Measurements from ENCODE around the gene FZD7. TPM values are rescaled to one million over a fixed set of nuclear protein-coding genes. Genes with fewer than 3 reads are reported as not detected.

FZD7 gene
- total RNA-seq, 1 experiment from 2014 or later: 23.6 TPM

- no peaks in the 10 kb centered on the region for H3K27me3 ChIP-seq
- DNase-seq: no peak
- H3K36me3 ChIP-seq: no peaks in the 10 kb centered on the region
- no peaks in the 10 kb centered on the region for H3K9me3 ChIP-seq
- no peak overlapping the region for H3K4me3 ChIP-seq
These were observed 11.1 kb downstream of the FZD7 start for GRCh38 chr2:202044777-202045176.

DNA sequence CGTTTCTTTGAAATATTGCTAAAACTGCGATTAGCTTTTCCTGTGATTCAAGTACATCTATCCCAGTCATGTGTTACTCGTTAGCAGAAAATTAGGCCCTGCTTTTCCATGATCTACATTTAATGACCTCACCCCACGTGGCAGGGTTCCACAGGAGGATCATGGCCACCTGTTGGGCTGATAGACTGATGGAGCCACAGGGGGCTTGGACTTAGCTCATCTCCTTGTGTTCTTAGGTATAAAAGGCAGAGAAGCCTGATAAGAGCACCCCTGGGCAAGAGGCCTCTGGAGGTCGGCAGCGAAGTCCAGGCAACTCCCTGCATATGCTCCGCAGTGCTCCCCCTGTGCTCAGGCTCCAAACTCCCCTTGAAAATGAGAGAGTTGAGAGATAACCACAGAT, 12.9 kb downstream of the FZD7 start:
- DNase-seq: no peak
- H3K9me3 ChIP-seq: no peaks in the 10 kb centered on the region
- H3K36me3 ChIP-seq: no peaks in the 10 kb centered on the region
- H3K27me3 ChIP-seq: no peaks in the 10 kb centered on the region
- H3K4me3 ChIP-seq: no peak overlapping the region

DNA sequence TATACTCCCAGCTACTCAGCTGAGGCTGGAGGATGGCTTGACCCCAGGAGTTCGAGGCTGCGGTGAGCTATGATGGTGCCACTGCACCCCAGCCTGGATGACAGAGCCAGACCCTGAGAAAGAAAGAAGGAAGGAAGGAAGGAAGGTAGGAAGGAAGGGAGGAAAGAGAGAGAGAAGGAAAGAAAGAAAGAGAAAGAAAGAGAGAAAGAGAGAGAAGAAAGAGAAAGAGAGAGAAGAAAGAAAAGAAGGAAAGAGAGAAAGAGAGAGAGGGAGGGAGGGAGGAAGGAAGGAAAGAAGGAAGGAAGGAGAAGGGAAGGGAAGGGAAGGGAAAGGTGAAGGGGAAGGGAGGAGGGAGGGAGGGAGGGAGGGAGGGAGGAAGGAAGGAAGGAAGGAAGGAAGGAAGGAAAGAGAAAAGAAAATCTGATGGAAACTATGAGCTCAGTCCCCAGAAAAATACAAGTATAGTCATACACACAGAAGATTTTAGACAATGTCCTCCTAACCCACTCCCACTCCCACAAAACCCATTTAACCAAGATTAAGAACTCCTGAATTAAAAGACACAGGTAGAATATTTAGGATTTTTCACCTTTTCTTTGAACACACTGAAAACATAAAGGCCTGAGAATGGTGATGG, 15.6 kb downstream of the FZD7 start:
- Histone ChIP-seq H3K4me3 (no peak overlapping the region), H3K9me3 (no peaks in the 10 kb centered on the region), H3K36me3 (no peaks in the 10 kb centered on the region), H3K27me3 (no peaks in the 10 kb centered on the region)
- no peak for DNase-seq

GRCh38 chr2:202049840-202050239, 16.2 kb downstream of the FZD7 start:
- H3K9me3 ChIP-seq: no peaks in the 10 kb centered on the region
- no peak for DNase-seq
- H3K36me3 ChIP-seq: no peaks in the 10 kb centered on the region
- no peaks in the 10 kb centered on the region for H3K27me3 ChIP-seq
- H3K4me3 ChIP-seq: no peak overlapping the region

GRCh38 chr2:202050652-202051051, 17.0 kb downstream of the FZD7 start:
- H3K27me3 ChIP-seq: no peaks in the 10 kb centered on the region
- DNase-seq: no peak
- H3K36me3 ChIP-seq: no peaks in the 10 kb centered on the region
- no peaks in the 10 kb centered on the region for H3K9me3 ChIP-seq
- no peak overlapping the region for H3K4me3 ChIP-seq

- H3K36me3 ChIP-seq: no peaks in the 10 kb centered on the region
- no peak overlapping the region for H3K4me3 ChIP-seq
- H3K27me3 ChIP-seq: no peaks in the 10 kb centered on the region
- peak; percentile 67 for DNase-seq
- H3K9me3 ChIP-seq: no peaks in the 10 kb centered on the region
These were observed 18.0 kb downstream of the FZD7 start for GRCh38 chr2:202051499-202052161.

DNA sequence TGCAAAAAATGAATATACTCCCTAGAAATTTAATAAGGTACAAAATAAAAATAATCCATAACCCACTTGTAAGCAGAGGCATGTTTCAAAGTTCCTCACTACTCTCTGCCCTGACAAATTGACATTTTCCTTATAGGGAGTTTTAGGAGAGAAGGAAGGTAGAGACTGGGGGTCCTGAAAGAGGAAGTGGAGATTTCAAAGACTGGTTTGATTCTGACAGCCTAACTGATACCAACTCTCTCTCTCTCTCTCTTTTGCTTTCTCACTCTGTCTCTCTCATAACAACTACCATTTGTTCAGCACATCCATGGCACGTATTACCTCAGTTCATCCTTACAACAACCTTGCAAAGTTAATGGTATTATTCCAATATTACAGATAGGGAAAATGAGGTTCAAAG, 18.6 kb downstream of the FZD7 start:
- no peaks in the 10 kb centered on the region for H3K9me3 ChIP-seq
- H3K4me3 ChIP-seq: no peak overlapping the region
- no peaks in the 10 kb centered on the region for H3K27me3 ChIP-seq
- no peaks in the 10 kb centered on the region for H3K36me3 ChIP-seq
- no peak for DNase-seq

DNA sequence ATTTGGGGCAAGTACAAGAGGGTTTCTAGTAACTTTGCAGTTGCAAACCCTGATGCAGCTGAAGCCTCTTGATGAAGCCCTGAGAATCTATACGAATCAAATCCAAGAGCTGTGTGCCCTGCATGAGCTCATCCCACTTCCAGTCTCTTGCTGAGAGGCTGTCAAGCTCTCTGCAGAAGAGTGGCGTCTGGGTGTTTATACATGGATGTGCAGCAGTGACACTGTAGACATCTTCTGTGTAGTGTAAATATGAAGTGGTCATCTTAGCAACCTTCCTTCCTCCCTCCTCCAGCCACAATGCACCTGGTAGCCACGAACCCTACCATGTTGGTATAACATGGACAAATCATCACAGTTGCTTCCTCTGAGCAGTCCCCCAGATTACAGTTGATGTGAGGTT, 21.0 kb downstream of the FZD7 start:
- Histone ChIP-seq H3K9me3 (no peaks in the 10 kb centered on the region), H3K4me3 (no peak overlapping the region), H3K27me3 (no peaks in the 10 kb centered on the region), H3K36me3 (no peaks in the 10 kb centered on the region)
- no peak for DNase-seq

- no peaks in the 10 kb centered on the region for H3K9me3 ChIP-seq
- no peak overlapping the region for H3K4me3 ChIP-seq
- H3K36me3 ChIP-seq: no peaks in the 10 kb centered on the region
- no peak for DNase-seq
- H3K27me3 ChIP-seq: no peaks in the 10 kb centered on the region
These were observed 23.0 kb downstream of the FZD7 start for GRCh38 chr2:202056611-202057010.

DNA sequence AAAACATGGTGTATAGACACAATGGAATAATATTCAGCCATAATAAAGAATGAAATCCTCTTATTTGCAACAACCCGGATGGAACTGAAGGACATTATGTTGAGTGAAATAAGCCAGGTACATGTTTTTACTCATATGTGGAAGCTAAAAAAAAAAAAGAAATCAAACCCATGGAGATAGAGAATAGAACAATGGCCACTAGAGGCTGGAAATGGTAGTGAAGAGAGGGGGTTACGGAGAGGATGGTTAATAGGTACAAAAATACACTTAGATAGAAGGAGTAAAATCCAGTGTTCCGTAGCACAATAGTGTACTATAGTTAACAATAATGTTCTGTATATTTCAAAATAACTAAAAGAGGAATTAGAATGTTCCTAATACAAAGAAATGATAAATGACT, 26.6 kb downstream of the FZD7 start:
- no peak for DNase-seq
- Histone ChIP-seq H3K9me3 (no peaks in the 10 kb centered on the region), H3K4me3 (no peak overlapping the region), H3K27me3 (no peaks in the 10 kb centered on the region), H3K36me3 (no peaks in the 10 kb centered on the region)

DNA sequence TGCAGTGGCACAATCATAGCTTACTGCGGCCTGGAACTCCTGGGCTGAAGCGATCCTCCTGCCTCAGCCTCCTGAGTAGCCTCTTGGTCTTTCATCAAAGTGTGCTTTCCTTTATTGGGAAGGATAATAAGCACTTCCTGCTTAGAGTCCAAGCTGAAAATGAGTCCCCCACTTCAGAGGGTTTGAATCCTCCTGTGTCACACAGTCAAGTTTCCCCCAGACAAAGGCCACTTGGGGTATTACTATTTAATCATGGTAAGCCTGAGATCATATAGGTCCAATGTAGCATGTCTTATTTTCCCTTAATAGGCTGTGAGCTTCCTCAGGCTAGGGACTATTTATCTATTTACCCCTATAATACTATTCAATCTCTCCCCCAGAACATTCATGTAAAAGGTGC, 28.0 kb downstream of the FZD7 start:
- H3K36me3 ChIP-seq: no peaks in the 10 kb centered on the region
- H3K27me3 ChIP-seq: no peaks in the 10 kb centered on the region
- H3K4me3 ChIP-seq: no peak overlapping the region
- no peaks in the 10 kb centered on the region for H3K9me3 ChIP-seq
- no peak for DNase-seq

DNA sequence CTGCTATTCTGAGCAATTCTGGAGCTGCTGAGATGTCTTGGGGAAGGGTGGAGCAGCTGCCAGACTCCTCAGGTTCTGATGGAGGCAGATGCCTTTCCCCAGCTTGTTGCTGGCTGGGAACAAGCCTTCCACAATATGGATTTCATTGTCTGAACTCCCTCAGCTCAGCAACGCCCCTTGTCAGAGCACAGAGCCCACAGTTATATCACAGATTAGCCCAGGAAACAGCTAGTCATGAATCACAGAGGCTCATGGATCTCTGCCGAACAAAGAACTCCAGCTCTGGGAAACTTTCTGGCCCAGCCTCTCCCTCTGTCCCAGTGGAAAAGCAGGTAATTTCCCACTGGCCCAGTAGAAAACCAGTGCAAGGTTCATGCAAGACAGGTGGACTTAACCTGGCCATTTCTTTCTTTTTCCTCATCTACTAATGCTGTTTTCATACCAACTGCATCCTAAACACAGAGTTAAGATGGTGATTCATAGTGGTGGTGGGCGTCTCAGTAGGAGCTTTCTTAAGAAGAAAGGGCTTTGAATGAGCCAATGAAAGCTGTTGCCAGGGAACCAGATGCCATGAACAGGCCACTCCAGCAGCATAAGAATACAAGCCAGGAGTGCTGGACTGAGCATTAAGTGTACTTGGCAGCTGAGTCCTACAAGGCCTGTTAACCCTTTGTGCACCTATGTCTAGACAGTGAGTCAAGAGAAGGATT, 30.7 kb downstream of the FZD7 start:
- no peaks in the 10 kb centered on the region for H3K9me3 ChIP-seq
- peak; percentile 92 for DNase-seq
- H3K36me3 ChIP-seq: no peaks in the 10 kb centered on the region
- no peaks in the 10 kb centered on the region for H3K27me3 ChIP-seq
- H3K4me3 ChIP-seq: peak overlapping the region; percentile 21; the same call in 1 of the 2 replicates

DNA sequence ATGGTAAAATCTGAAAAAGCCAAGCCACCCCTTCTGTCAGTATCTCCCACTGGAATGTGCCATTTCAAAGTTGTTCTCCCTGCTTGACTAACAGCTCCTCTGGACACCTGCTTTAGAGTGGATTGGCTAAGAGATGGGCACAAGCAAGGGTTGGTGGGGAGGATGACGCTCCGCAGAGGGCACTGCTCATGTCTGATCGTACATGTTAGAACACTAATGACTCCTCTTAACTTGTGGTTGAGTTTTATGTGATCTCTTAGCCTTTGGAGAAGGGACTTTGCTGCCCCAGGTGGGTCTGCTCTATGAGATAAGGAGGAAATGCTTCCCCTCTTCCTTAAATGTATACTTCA, 31.2 kb downstream of the FZD7 start:
- H3K9me3 ChIP-seq: no peaks in the 10 kb centered on the region
- no peak overlapping the region for H3K4me3 ChIP-seq
- DNase-seq: no peak
- H3K27me3 ChIP-seq: no peaks in the 10 kb centered on the region
- no peaks in the 10 kb centered on the region for H3K36me3 ChIP-seq

DNA sequence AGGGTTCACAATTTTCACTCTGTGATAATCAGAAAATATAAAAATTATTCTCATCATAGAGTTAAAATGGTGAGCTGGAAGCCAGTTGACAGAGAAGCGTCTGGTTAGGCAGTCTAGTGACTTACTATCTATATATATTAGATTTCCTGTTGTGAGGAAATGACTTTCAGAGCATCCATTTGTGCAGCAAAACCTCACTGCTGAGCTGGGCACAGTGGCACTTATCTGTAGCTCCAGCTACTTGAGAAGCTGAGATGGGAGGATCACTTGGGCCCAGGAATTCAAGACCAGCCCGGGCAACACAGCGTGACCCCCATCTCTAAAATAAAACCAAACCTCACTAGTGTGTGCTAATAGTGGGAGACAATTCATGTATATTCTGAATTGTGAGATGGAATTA, 32.2 kb downstream of the FZD7 start:
- no peaks in the 10 kb centered on the region for H3K27me3 ChIP-seq
- no peaks in the 10 kb centered on the region for H3K9me3 ChIP-seq
- no peak for DNase-seq
- no peaks in the 10 kb centered on the region for H3K36me3 ChIP-seq
- H3K4me3 ChIP-seq: no peak overlapping the region

DNA sequence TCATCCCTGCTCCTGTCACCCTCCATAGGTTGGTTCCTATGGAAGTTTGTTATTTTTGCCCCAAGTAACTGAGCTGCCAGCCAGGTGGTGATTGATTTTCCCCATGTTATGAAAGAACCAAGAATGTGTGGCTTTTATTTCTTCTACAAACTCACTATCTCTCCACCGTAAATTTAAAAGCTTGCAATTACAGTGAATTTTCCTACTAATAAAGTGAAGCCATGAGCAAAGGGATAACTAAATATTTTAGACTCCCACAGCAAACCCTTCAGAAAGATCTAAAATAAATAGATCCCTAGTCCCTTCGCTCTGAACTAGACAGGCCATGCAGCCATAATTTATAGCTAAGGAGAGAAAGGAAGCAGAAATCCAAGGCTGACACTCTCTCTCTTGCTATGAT, 33.2 kb downstream of the FZD7 start:
- DNase-seq: no peak
- no peaks in the 10 kb centered on the region for H3K36me3 ChIP-seq
- no peaks in the 10 kb centered on the region for H3K27me3 ChIP-seq
- no peaks in the 10 kb centered on the region for H3K9me3 ChIP-seq
- no peak overlapping the region for H3K4me3 ChIP-seq

DNA sequence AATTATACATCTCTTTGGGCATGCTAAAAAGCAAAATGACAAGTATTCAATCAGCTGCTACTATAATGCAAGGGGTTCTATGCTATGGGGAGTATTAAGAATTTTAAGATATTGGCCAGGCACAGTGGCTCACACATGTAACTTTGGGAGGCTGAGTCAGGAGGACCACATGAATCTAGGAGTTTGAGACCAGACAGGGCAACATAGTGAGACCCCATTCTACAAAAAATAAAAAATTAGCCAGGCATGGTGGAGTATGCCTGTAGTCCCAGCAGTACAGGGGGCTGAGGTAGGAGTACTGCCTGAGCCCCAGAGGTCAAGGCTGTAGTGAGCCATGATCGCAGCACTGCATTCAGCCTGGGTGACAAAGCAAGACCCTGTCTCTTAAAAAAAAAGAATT, 33.9 kb downstream of the FZD7 start:
- Histone ChIP-seq H3K4me3 (no peak overlapping the region), H3K9me3 (no peaks in the 10 kb centered on the region), H3K36me3 (no peaks in the 10 kb centered on the region), H3K27me3 (no peaks in the 10 kb centered on the region)
- DNase-seq: no peak

DNA sequence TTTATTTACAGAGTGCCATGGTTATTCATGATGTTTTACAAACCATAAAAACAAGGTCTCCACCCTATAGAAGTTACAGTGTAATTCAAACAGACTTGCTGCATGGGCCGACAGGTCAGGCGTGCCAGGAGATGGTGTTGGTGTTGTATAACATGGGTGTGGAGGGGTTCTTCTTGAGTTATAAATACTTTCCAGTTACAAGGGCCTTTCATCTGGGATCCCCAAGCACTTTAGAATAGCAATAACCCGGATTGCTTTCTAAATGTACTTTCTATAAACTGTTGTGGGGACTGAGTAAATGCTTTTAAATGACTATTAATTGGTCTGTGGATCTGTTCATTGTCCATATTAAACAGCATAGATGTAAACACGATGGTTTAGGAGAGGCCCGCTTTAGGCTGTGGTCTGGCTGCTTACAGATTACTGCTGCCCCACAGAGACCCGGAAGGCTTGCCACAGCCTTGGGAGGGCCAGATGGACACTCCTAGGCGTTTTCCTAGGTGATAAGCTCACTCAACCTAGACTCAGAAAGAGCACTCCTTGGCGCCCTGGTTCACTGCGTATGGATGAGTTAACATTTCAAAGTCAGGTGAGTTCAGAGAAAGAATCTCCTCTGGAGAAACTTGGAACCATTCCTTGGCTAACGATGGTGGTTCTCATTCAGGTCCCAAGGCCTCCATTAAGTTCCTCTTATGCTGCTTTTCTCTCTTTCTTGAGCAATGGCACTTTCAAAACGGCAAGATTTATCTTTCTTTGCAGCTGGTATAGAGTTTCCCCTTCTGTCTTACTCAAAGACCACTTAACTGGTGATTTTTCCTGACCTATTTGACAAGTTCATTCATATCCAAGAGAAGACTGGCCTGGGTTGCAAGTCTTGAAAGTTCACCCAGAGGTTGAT, 35.8 kb downstream of the FZD7 start:
- Histone ChIP-seq H3K9me3 (no peaks in the 10 kb centered on the region), H3K36me3 (no peaks in the 10 kb centered on the region), H3K4me3 (no peak overlapping the region), H3K27me3 (no peaks in the 10 kb centered on the region)
- DNase-seq: no peak
